HG03159 (cell line): Measurements from ENCODE around the gene HTRA1.

Experiments used
- ATAC-seq: cut with Tn5 transposase; IDR thresholded peaks from one replicate; pipeline ENCODE4 v1.9.1; 2021; ENCODE audit warnings: mild to moderate bottlenecking, moderate library complexity; ENCODE audit not compliant: unreplicated experiment

Gene HTRA1

GRCh38 chr10:122461367-122461728, at the start of gene HTRA1:
TSS of gene HTRA1 (plus strand) at chr10:122461553. CDS start at chr10:122461653, 100 bp downstream.
- ATAC-seq: no peak

- ATAC-seq: no peak
These were observed 48.0 kb upstream of the HTRA1 start for GRCh38 chr10:122413327-122413726.

- no peak for ATAC-seq
These were observed 43.7 kb upstream of the HTRA1 start for GRCh38 chr10:122417667-122418066.

- ATAC-seq: no peak
These were observed 42.3 kb upstream of the HTRA1 start for GRCh38 chr10:122419016-122419415.

GRCh38 chr10:122419876-122420623, 41.3 kb upstream of the HTRA1 start:
- ATAC-seq: no peak

GRCh38 chr10:122420624-122421007, 40.7 kb upstream of the HTRA1 start:
- ATAC-seq: no peak

- no peak for ATAC-seq
These were observed 40.2 kb upstream of the HTRA1 start for GRCh38 chr10:122421054-122421625.

GRCh38 chr10:122421742-122422141, 39.6 kb upstream of the HTRA1 start:
- no peak for ATAC-seq

- ATAC-seq: no peak
These were observed 38.9 kb upstream of the HTRA1 start for GRCh38 chr10:122422266-122422989.

GRCh38 chr10:122424059-122424458, 37.3 kb upstream of the HTRA1 start:
- ATAC-seq: no peak

GRCh38 chr10:122426829-122427228, 34.5 kb upstream of the HTRA1 start:
- ATAC-seq: no peak

- no peak for ATAC-seq
These were observed 34.1 kb upstream of the HTRA1 start for GRCh38 chr10:122427280-122427679.

- no peak for ATAC-seq
These were observed 26.0 kb upstream of the HTRA1 start for GRCh38 chr10:122435212-122435827.

GRCh38 chr10:122441961-122442360, 19.4 kb upstream of the HTRA1 start:
- no peak for ATAC-seq

GRCh38 chr10:122445469-122445868, 15.9 kb upstream of the HTRA1 start:
- no peak for ATAC-seq

- ATAC-seq: no peak
These were observed 15.4 kb upstream of the HTRA1 start for GRCh38 chr10:122445904-122446303.

- ATAC-seq: no peak
These were observed 14.5 kb upstream of the HTRA1 start for GRCh38 chr10:122446668-122447423.

GRCh38 chr10:122448600-122448999, 12.8 kb upstream of the HTRA1 start:
- no peak for ATAC-seq

GRCh38 chr10:122449153-122449552, 12.2 kb upstream of the HTRA1 start:
- no peak for ATAC-seq

- ATAC-seq: no peak
These were observed 10.9 kb upstream of the HTRA1 start for GRCh38 chr10:122450353-122450990.
